HFF-Myc (cell line): Measurements from ENCODE around the gene PNPLA2.

ENCODE experiments used
- DNase-seq: peaks from one replicate; pipeline ENCODE4 v3.0.0-alpha.2; 2011; ENCODE audit warnings: low read depth; ENCODE audit errors: extremely low read depth
- H3K4me3 ChIP-seq: replicated peaks from 2 replicates; pipeline ENCODE4 v1.5.1; 2011; ENCODE audit warnings: low read depth, mild to moderate bottlenecking, control low read depth, low read length
- TF ChIP-seq, protein P1 (sequence below): IDR thresholded peaks from 2 replicates; pipeline ENCODE4 v1.5.1; 2012; ENCODE audit warnings: mild to moderate bottlenecking, low read depth, low read length, control low read depth; ENCODE audit errors: missing control alignments

The PNPLA2 gene

GRCh38 chr11:818396-819128 lies at the start of gene PNPLA2:
Gene PNPLA2, plus strand, starts transcription at chr11:818914. Its CDS starts 805 bp downstream, at chr11:819719.
- TF ChIP-seq, protein P1, sequence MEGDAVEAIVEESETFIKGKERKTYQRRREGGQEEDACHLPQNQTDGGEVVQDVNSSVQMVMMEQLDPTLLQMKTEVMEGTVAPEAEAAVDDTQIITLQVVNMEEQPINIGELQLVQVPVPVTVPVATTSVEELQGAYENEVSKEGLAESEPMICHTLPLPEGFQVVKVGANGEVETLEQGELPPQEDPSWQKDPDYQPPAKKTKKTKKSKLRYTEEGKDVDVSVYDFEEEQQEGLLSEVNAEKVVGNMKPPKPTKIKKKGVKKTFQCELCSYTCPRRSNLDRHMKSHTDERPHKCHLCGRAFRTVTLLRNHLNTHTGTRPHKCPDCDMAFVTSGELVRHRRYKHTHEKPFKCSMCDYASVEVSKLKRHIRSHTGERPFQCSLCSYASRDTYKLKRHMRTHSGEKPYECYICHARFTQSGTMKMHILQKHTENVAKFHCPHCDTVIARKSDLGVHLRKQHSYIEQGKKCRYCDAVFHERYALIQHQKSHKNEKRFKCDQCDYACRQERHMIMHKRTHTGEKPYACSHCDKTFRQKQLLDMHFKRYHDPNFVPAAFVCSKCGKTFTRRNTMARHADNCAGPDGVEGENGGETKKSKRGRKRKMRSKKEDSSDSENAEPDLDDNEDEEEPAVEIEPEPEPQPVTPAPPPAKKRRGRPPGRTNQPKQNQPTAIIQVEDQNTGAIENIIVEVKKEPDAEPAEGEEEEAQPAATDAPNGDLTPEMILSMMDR = no peak
- peak within 1 kb of the TSS; percentile 60 for H3K4me3 ChIP-seq
- no peak for DNase-seq

- no peak overlapping the region for H3K4me3 ChIP-seq
- DNase-seq = no peak
Measured at GRCh38 chr11:769887-770641, 48.6 kb upstream of the PNPLA2 start.

DNA sequence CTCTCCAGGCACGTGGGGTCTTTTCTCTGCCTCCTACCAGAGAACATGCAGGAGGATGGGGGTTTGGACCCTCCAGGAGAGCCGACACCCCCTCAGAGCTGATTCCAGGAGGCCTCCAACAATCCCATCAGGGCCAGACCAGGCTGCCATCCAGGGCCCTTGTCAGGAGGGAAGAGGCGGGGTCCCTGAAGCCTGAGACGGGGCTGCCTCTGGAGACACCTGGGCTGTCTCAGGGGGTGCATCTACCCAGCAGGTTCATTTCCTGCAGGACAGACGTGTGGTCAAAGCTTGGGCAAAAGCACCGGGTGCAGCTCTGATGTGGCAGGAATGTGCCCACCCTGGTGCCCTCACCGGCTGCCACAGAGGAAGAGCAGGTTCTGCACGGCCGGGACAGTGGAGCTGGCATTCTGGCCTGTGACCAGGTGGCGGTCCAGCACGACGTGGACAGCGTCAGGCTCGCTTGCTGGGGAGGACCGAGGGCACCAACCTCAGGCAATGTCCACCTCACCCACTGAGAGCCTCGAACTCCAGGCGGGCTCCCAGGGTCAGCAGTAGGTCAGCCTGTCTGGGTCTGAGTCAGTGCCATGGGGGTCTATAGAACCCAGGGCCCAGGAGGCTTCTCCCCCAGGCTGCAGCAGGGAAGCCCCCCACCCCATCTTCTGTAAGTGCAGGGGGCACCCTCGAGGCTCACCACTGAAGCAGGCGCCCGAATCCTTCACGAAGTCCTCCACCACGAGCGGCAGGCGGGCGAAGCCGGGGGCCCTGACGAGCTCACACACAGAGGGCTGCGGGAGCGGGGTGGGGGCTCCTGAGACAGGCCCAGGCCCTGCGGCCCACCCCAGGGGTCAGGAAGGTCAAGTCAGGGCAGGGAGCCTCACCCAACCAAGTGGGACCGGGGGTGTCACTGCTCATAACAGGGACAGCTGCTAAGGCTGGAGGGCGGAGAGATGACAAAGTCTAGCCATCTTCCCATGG lies 47.8 kb upstream of the PNPLA2 start:
- TF ChIP-seq, protein P1 = no peak
- no peak for DNase-seq
- no peak overlapping the region for H3K4me3 ChIP-seq

More at GRCh38 chr11:769887-770641, 48.6 kb upstream of the PNPLA2 start:
- TF ChIP-seq, protein P1 = no peak

GRCh38 chr11:771617-772204 lies 47.0 kb upstream of the PNPLA2 start:
- DNase-seq = no peak
- TF ChIP-seq, protein P1 = no peak
- no peak overlapping the region for H3K4me3 ChIP-seq

DNA sequence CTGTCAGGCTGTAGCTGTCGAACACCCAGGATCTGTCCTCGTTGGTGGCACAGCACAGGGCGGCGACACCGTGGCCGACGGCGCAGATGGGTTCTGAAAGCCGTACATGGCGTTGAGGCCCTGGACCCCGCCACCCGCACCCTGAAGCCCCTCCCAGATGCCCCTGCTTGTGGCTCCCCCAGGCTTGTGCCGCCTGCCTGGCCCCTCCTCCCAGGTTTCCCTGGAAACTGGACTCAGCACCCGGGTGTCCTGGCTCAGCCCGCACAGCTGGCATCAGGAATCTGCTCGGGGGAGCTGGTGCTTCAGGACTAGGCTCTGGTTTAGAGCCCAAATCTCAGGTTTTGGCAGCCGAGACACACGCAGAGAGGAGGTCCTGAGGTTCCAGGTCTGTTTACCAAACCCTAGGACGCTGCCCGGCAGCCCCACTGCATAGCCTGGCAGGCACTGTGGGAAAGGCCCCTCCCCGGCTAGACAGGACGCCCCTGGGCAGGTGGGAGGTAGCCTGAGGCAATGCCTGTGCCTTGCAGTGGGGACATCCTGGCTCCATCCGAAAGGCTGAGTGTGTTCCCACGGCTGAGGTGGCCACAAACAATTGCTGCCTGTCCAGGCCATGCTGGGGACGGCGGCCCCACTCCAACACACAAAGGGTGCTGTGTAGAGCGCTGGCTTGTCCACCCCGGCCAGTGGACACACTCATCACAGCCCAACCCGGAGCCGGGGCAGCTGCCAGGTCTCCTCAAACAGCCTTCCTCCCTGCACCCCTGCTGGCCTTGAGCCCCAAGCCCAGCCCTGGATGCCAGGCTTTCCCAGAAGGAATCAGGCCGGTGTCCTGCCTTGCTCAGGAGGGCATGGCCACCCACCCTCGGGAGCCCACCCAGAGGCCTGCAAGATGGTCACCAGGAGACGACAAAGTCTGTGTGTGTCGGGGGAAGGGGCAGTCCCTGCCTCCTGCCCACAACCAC lies 46.0 kb upstream of the PNPLA2 start:
- H3K4me3 ChIP-seq = no peak overlapping the region
- DNase-seq = no peak
- TF ChIP-seq, protein P1 = no peak
